ENCODE data around the gene BSND.
A peak's percentile ranks its signal among the peaks of the same experiment; 100 is the strongest.
"Not testable (repeated sequence)": the region's sequence is repeated elsewhere in the genome, so short reads cannot be mapped to it uniquely, and the experiment has no call there.

Gene BSND

DNA sequence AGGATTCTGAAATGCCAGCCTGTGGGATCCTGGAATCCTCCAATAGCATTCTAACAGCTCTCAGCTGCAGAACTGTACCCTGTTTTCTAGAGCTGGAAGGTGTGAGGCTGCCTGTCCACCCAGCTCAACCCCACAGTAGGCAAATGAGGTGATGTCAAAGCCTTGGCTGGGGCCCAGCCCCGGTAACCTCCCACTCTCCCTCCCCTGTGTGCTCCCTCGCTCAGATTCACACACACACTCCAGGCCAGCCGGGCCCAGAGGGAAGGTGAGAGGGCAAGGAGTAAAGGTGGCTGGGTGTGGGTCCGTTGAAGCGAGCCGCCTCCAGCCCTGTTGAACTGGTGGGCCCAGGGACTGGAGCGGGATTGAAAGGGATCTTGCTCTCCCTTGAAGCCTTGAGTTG, at the start of gene BSND:
BSND (plus strand) TSS at position 257 of the 400 bp plus-strand sequence. CDS start 254 bp downstream, outside the sequence.
- no peak for DNase-seq

DNA sequence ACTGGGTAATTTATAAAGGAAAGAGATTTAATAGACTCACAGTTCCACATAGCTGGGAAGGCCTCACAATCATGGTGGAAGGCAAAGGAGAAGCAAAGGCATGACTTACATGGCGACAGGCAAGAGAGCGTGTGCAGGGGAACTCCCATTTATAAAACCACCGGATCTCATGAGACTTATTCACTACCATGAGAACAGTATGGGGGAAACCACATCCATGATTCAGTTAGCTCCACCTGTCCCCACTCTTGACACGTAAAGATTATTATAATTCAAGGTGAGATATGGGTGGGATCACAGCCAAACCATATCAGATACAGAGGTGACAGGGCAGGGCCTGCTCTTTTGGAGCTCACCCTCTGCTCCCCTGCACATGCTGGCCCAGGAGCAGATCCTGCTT, 49.7 kb upstream of the BSND start:
- DNase-seq, result no peak

DNA sequence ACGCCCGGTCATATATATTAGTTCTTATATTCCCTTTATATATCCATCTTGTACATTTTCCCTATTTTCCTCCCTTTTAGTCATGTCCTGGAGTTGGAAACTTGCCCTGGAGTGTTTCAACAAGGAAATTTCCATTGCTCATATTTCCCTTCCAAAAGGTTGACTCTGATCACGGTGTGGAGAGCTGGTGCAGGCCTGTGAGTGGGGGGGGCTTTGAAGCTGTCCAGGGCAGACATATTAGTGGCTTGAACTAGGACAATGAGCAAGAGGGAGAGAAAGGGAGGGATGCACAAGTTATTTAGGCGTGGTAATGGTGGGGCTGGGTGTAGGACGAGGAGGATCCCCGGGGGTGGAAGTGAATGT, 48.7 kb upstream of the BSND start:
- peak; percentile 50 for DNase-seq

DNA sequence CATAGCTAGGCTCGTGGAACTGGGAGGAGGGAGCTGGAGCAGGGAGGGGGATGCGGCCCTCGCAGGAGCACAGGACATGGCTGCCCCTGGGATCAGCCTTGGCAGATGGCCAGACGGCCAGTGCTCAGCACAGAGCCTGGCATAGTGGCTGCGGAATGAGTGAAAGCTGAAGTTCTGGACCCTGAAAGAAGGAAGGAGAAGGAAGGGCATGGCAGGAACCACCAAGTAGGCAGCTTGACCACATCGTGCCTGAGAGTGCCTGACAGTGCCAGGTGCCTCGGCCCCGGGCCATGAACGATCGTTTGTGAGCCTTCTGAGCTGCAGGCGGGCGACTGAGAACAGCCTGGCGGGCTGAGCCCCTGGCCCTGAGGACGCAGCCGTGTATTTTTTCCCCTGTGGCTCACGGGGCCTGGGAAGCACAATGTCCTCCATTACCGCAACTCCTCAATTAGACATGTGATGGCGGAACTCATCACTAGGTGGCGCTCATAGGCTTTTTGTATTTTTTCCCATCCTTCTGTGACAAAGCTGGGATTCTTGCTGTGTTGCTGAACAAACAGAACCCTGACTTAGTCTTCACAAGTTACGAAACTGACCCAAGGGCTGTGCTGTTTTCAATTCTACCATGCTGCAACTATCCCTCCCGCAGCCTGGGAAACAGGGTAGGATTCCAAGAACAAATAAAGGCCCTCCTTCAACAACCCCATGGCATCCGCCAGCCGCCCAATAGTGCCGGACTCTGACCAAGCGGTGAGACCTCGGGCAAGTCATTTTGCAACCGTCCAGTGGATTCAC, 48.2 kb upstream of the BSND start:
- peak; percentile 81 for DNase-seq

DNA sequence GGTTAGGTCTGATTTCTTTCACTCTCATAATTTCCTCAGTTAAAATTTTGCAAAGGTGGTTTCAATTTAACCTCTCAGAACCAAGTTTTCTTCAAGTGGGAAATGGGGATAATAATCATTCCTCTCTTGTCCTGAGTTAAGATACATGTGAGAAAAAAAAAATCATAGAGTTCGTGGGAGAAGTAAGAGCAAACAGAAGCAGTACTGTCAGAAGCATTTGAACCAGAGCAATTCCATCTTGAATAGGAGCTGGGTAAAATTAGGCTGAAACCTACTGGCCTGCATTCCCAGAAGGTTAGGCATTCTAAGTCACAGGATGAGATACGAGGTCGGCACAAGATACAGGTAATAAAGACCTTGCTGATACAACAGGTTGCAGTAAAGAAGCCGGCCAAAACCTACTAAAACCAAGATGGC, 46.9 kb upstream of the BSND start:
- no peak for DNase-seq

DNA sequence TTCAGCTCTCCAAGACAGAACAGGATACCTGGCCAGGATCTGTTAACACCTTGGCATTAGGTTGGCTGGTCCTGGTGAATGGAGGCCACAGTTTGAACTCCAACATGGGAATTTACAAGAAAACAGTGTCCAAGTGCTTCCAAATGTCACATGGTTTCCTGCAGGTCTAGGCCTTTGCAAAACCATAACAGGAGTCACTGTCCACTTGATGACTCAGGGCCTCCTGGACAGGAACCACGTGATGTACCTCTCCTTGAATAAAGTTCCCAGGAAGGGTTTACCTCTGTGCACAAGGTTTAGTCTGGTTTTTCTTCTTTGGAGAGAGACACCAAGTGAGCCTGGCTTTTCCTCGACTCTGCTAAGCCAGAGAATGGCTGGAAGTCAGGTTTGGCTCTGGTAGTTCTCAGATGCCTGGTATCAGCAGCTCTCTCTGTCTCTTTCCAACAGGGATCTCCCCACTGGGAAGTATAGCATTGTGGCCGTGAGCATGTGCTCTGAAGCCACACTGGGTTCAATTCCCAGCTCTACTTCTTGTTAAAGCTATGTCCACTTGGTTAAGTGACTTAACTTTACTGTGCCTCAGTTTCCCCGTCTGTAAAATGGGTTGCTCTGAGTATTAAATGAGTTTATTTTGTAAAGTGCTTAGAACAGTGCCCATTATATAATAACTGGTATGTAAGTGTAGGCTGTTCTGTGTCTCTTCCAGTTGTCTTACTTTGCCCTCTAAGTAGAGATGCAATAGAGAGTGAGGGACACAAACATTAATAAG, 45.6 kb upstream of the BSND start:
- no peak for DNase-seq

DNA sequence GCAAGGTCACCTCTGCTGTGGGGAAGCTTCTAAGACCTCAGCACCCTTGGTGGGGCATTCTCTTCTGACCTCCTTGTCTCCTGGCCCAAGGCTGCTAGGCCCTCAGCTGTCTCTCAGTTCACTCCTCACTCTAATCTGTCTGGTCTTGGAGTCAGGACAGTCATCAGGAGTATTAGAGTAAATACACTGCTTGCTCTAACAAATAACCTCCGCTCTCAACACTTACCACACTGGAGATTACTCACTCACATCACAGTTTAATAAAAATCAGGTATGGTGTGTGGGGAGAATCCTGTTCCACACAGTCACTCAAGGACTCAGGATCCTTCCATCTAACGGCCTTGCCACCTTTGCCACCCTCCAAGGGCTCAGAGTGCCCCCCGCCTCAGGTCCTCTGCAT, 44.9 kb upstream of the BSND start:
- no peak for DNase-seq

DNA sequence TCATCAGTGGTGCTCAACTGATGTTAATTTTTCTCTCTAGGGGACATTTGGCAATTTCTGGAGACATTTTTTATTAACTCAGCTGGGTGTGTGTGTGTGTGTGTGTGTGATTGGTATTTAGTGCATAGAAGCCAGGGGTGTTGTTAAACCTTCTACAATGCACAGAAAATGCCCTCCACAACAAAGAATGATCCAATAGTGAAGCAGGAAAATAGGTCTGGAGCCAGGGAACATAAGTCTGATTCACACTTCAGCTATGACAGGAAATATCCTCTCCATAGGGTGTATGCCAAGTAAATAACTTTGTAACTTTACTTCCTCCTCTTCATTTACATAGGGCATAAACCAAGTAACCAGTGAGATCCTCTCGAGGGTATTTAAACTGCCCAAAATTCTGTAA, 43.4 kb upstream of the BSND start:
- no peak for DNase-seq

DNA sequence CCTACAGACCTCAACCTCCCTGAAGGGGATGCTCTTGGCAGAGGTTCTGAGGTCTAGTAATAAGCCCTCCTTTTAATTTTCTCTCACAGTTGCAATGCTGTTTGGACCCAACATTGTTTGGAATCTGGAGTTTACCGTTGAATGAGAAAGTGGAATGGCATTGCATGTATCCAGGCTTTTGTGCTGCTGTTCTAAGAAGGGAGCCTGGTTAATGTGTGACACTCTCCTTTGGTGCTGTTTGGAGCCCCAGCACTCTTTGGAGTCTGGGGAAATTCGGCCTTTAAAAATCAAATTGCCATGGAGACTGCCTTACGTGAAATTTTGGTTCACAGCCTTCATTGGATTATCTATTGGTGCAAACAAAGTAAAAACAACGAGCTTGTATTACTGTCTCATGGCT, 42.0 kb upstream of the BSND start:
- no peak for DNase-seq

DNA sequence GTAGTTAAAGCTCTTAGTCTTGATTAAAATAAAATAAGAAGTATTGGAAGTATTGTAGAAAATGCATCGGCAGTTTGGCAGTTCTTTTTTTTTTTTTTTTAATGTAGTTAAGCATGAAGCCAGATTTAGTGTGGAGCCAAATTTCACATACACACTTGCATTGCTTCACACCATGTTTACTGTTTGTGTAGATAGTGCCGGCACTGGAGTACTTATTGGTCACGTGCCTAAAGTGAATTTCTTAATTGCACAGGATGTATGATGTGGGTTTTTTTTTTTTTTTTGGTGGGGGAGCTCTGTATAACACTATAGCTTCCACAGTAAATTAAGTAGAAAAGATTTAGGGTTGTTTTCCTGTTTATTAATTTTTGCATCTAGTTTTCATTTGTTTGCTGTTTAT, 39.5 kb upstream of the BSND start:
- no peak for DNase-seq

DNA sequence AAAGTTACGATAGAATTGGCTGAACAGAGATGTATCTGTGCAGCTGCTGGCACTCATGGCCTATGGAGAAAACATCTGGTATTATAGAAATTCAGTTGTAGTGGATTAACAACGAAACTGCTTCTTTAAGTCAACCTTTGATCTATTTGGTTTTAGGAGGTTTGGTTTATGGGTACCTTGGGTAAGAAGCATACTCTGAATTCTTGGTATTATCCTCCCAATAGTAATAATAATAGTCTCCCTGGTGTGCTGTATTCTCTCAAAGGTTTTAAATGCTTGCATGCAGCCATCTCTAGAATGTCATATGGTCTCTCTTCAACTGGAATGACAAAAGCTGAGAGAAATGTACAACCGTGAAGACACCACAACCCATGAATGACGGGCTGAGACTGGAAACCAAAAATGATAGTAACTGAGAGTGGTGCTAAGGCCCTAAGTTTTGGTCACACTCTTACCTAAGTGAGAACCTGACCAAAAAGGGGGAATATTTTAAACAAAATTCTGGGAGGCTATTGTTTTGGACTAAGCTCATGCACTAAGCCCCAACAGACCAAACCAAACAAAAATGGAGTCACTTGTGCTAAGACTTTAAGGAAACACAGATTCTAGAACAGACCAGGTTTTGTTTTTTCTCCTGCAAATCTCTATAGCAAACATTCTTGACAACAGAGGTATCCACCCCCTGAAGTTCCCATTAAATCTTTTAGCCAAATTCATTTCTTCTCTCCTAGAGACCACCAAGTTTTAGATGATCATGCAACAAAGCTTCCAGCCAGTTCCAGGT, 35.9 kb upstream of the BSND start:
- DNase-seq, result no peak

DNA sequence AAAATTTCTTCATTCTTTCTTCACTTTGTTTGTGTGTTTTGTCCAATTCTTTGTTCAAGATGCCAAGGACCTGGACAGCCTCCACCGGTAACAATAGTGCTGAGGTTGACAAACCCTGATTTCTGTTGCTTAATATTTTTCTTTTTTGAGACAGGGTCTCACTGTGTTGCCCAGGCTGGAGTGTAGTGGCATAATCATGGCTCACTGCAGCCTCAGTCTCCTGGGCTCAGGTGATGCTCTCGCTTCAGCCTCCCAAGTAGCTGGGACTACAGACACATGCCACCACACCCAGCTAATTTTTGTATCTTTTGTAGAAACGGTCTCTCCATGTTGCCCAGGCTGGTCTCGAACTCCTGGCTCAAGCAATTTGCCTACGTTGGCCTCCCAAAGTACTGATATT, 34.9 kb upstream of the BSND start:
- not testable (repeated sequence) for DNase-seq

DNA sequence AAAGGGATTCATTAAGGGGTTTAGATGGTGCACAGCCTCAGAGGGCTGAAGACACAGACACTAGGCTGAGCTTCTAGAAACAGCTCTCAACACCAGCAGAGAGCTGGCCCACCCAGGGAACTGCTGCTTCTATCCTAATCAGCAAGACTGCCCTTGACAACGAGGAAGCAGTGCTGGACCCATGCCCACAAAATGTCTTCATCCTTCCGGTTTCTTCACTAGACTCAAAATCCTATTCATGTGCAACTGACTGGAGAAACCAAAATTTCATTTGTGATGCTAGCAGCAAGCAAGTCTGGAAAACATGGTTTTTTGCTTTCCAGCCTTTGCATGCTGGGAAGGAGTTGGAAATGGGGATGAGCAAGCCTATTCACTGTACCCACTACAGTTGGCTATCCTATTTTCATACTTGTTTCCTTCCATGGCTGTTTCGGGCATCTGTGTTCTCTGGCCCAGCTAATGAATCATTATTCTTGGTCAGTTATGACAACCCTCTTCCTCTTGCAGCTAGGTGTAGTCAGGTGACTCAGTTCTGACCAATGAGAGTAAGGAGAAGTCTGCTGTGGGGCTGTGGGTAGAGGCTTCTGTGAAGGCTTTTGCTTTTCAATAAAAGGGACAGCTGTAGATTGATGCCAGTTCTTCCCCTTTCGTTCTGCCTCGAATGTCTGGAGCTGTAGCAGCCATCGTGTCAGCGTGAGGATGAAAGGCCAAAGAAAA, 33.0 kb upstream of the BSND start:
- no peak for DNase-seq

DNA sequence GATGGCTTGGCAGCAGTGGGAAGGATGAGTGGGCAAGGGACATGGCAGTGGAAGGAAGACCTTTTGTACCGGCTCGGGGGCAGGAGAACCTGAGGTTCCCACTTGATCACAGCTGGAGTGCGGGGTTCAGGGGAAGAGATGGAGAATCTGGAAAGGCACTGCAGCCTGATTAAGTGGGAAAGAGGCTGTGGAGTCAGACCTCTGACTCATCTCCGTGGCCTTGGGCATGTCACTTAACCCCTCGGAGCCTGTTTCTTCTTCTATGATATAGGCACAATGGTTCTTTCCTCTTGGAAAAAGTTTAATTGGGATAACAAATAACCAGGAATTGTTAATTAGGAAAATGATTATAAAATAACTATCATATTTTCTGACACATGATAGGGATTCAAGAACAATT, 31.4 kb upstream of the BSND start:
- DNase-seq, result no peak

DNA sequence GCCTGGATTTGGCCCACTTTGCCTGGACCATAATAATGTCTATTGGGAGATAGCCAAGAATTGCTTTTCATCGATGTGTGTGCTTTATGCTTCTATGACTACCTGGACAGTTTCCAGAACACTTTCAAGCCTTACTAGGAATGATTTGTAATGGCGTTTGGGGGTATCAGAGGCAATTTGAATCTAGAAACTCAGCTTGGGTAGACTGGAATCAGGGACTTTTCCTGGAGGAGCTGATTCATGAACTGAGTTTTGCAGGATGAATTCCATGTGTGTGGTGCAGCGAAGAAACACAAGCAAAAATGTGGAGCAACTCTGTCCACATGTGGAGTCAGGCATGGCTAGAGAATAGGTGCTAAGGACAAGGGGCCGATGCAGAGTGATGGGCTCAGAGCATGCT, 30.2 kb upstream of the BSND start:
- DNase-seq, result no peak

DNA sequence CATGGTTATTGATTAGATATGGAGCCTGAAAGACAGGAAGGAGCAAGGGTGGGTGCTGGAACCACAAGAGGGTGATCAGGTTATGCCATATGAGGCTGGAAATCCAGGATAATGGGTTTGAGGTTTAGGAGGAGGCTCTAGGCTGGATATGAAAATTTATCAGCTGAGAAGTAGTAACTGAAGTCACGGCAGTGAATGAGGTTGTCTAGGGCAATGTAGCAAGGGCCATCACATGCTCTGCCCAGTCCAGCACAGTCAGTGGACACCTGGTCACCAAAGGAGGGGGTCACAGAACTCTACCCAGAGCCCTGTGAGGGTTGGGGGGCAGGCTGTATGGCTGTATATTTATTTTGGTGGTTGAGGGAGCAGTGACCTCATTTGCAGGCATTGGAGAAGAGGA, 28.9 kb upstream of the BSND start:
- no peak for DNase-seq

DNA sequence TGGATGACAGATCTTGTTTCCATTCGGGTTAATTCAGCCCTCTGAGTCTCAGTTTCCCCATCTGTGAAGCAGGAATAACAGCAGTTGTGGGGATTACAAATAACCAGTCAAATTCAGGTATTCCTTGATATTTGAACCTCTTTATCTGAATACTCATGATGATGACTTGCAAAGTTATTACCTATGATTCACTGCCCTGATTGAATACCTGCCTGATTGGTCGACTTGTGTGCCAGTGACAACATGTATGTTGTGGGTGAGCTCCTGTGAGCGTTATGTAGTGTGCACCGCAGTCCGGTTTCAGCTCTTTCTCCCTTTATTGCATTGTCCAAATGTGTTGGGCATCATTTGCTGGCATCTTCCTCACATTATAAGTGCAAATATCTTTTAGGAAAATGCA, 27.8 kb upstream of the BSND start:
- DNase-seq, result no peak

DNA sequence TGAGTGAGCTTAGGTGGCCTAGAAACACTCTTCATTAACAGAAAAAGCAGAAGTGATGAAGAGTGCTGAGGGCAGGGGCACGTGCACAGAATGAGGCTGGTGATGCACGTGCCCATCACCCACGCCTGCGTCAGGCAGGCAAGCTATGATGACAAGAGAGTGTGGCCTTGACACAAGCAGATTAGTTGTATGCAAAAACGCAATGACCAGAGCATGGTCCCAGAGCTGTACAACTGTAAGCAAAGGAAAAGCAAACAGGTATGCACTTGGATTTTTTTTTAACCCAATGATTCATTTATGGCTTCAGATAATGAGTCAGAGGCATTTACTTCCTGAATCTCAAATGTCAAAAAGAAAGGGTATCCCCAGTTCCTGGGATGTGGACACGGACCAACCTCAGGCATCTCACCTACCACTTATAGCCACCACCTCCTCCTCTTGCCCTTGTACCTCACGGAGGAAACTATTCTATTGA, 27.4 kb upstream of the BSND start:
- no peak for DNase-seq

DNA sequence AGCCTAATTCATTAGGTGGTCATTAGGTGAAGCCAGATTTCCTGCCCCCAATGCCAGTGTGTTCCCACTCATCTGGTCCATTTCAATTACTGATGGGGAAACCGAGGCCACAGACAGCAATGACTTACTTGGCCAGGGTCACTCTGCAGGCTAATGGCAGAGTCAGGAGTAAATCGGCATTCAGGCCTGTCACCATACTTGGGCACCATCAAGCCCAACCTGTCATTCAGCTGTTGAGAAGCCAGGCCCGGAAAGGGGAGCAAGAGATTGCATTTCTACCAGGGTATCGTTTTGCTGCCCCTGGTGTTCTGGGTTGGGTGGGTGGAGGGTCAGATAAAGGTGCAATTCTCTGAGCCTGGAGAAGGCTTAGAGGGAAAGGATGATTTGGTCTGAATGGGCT, 26.3 kb upstream of the BSND start:
- no peak for DNase-seq

DNA sequence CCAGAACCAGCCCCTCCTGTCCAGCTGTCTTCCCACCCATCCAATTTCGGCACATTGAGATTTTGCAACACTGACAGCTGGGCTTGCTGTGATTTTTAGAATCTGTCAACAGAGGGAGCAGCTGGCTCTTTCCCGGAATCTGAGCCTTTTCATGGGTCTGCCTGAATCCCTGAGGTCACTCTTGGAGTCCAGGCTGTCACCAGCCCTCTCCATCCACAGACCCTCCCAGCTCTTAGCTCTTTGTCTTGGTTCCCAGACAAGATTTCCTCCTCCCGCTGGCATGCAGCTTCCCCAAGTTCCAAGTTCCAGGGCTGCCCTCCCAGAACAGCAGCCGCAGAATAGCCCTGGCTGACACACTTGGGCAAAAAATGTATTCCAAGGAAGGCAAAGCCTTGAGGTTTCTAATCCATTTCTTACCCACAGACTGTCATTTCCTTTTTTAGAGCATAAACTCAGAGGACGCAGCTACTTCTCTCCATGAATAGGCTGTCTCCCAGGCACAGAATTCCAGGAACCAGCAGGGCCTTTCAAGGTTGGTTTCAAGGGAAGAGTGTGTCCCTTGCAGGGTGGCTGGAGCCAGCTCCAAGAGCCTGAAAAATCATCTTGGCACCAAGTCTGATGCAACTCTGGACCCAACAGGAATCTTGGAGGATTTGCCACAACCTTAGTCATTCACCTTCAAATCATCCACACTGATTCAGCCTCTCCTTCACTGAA, 25.4 kb upstream of the BSND start:
- peak; percentile 65 for DNase-seq

DNA sequence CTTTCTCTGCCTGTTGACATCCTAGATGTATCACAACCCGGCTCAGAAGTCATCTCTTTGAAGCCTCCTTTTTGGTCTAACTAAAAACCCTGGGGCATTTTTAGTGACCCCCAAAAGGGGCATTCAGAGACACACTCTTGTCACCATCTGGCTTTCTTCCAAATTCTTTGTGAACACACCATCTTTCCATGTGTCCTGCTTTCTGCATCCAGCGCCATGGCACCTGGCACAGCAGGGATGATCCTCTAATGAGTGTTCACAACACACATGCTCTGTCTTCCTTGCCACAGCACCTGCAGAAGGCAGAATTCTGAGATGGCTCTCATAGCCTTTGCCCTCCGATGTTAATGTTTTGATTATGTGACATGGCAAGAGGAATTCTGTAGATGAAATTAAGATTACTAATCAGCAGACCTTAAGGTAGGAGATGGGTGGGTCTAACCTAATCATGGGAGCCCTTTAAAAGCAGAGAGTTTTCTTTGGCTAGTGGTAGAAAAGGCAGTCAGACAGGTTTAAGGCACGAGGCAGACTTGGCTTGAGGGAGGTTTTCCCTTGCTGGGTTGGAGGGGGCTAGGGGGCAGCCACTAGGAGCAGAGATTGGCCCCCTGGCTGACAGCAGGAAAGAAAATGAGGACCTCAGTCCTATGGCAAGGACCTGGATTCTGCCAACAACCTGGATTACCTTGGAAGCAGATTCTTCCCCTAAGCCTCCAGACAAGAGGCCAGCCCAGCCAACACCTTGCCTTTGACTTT, 23.2 kb upstream of the BSND start:
- DNase-seq, result no peak

Data from left hindlimb (tissue), 1 donor.